ENCODE data around the gene SNTB2. TPM values are rescaled to one million over a fixed set of nuclear protein-coding genes. Genes with fewer than 3 reads are reported as not detected.

SNTB2 gene
- total and polyA plus RNA-seq, 2 donors (not counting 3 experiments of a cell fraction or from before 2014, with no cell fraction given), result 24.9 to 73.7 TPM

DNA sequence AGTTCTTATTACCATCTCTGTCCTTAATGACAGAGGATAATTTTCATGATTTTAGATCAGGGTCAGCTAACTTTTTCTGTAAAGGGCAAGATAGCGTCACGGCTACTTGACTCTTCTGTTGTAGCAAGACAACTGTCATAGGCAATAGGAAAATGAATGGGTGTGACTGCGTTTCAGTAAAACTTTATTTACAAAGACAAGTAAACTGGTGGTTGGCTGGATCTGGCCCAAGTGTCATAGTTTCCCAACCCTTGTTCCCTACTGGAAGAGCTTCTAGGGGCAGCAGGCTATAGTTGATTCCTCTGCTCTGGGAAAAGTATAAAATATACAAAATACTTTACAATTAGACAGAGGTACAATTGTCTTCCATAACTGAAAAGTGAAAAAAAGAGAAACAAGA is 73.5 kb downstream of the SNTB2 start:
- ChIA-PET POLR2A (no interaction called here), CTCF (interaction anchor here (0.6 to 1.6 kb wide), 5 partner anchors 11 to 110 kb away, joined by 3 to 5 read pairs (median 4); no protein-coding TSS in a partner anchor)
- Histone ChIP-seq H3K27ac (ENCODE audit: insufficient read depth, low read depth, low read length) (no peak overlapping the region), H3K9me1 (replicated peaks; ENCODE audit: control insufficient read depth, extremely low read depth, insufficient read depth, low read length) (no peaks in the 10 kb centered on the region), H3K9me3 (replicated peaks; ENCODE audit: control insufficient read depth, insufficient read depth, low read length) (no peaks in the 10 kb centered on the region), H3K4me3 (replicated peaks in 1 of 3; ENCODE audit: insufficient read depth in 1 of 3, low read depth in 1 of 3, low read length in 3 of 3) (no peak overlapping the region), H3K9ac (replicated peaks; ENCODE audit: extremely low read depth, insufficient read depth, low read length) (no peak overlapping the region), H3K36me3 (ENCODE audit: control insufficient read depth in 2 of 2, extremely low read depth in 1 of 2, insufficient read depth in 2 of 2, low read length in 2 of 2) (peaks cover 6% of the 10 kb centered on the region in 2 experiments), H3K4me2 (ENCODE audit: insufficient read depth, low read length) (no peak overlapping the region), H3K79me2 (ENCODE audit: control insufficient read depth, insufficient read depth, low read length) (peaks cover 51% of the 10 kb centered on the region), H2AFZ (ENCODE audit: low read depth, low read length) (no peak overlapping the region), H3K4me1 (ENCODE audit: control insufficient read depth, extremely low read depth, insufficient read depth, low read length) (no peaks in the 10 kb centered on the region), H3K27me3 (ENCODE audit: control insufficient read depth in 2 of 2, insufficient read depth in 2 of 2, low read length in 2 of 2) (no peaks in the 10 kb centered on the region), H4K20me1 (replicated peaks; ENCODE audit: control insufficient read depth, extremely low read depth, insufficient read depth, low read length) (no peaks in the 10 kb centered on the region)
- FAIRE-seq (no peak), DNase-seq (ENCODE audit: low read depth, low spot score) (no peak)
- TF ChIP-seq FOS (IDR thresholded peaks at IDR 0.05; ENCODE audit: borderline replicate concordance, insufficient read depth, low read length) (no peak), EZH2 (IDR thresholded peaks at IDR 0.05; ENCODE audit: borderline replicate concordance, low read depth, low read length, severe bottlenecking) (no peak), POLR2A (IDR thresholded peaks at IDR 0.05; ENCODE audit: low read depth, low read length) (no peak), GATA2 (IDR thresholded peaks at IDR 0.05; ENCODE audit: insufficient read depth, insufficient read length, low read depth, low read length) (no peak), MYC (IDR thresholded peaks at IDR 0.05; ENCODE audit: low read depth, low read length) (no peak), POLR2AphosphoS5 (IDR thresholded peaks at IDR 0.05; ENCODE audit: insufficient read depth, low read depth, low read length) (no peak), JUN (IDR thresholded peaks at IDR 0.05; ENCODE audit: borderline replicate concordance, insufficient read depth, insufficient read length, low read depth) (no peak)
- TF ChIP-seq, protein P1, sequence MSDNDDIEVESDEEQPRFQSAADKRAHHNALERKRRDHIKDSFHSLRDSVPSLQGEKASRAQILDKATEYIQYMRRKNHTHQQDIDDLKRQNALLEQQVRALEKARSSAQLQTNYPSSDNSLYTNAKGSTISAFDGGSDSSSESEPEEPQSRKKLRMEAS (IDR thresholded peaks at IDR 0.05; ENCODE audit: insufficient read depth, insufficient read length), result no peak
- TF ChIP-seq, protein P2, sequence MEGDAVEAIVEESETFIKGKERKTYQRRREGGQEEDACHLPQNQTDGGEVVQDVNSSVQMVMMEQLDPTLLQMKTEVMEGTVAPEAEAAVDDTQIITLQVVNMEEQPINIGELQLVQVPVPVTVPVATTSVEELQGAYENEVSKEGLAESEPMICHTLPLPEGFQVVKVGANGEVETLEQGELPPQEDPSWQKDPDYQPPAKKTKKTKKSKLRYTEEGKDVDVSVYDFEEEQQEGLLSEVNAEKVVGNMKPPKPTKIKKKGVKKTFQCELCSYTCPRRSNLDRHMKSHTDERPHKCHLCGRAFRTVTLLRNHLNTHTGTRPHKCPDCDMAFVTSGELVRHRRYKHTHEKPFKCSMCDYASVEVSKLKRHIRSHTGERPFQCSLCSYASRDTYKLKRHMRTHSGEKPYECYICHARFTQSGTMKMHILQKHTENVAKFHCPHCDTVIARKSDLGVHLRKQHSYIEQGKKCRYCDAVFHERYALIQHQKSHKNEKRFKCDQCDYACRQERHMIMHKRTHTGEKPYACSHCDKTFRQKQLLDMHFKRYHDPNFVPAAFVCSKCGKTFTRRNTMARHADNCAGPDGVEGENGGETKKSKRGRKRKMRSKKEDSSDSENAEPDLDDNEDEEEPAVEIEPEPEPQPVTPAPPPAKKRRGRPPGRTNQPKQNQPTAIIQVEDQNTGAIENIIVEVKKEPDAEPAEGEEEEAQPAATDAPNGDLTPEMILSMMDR (IDR thresholded peaks at IDR 0.05; ENCODE audit: extremely low read depth in 1 of 2, insufficient read depth in 1 of 2, low read depth in 1 of 2, low read length in 2 of 2), result no peak
- no TSS peak for BruUV-seq (replicated peaks)
- intact Hi-C loops (cut with micrococcal nuclease), result no loop called here
- dilution Hi-C loops (cut with MboI; ENCODE audit: extremely low pct_ligation_motif_present, low sequenced_read_pairs), result no loop called here

Data from endothelial cell of umbilical vein (primary cell).